Fibroblast of lung (primary cell): ENCODE measurements around the gene MYH9.

Source experiments
- EZH2 ChIP-seq: IDR thresholded peaks from 2 replicates; pipeline ENCODE4 v1.5.1; 2012; ENCODE audit warnings: low read length, control low read depth, mild to moderate bottlenecking; ENCODE audit errors: missing control alignments
- TF ChIP-seq, protein P1 (sequence below), 2 donors: IDR thresholded peaks in 1 of 2; conservative IDR thresholded peaks in 1 of 2; 1 replicate in 1 of 2; 2 replicates in 1 of 2; pipeline ENCODE4 v1.5.1; 2011 to 2012; ENCODE audit warnings: low read length in 2 of 2, control low read depth in 1 of 2, inconsistent platforms in 1 of 2, low read depth in 1 of 2, mild to moderate bottlenecking in 1 of 2

DNA sequence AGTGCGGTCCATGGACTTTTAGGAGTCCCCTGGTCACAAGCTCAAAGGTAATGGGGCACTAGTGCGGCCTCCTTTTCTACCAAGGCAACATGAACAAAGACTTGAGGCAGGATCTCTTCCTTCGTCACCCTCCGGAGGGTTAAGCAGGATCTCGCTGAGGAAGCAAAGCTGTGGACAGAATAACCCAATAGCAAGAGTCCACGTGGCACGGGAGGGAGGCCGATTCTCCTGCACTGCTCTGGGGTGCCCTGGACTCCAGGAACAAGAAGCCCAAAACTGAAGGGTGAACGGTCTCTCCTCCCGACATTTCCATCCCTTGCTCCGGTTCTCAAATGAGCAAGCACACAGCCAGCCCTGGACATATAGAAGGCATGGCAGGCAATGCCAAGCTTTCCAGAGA lies 20.7 kb downstream of the MYH9 start:
- TF ChIP-seq, protein P1, sequence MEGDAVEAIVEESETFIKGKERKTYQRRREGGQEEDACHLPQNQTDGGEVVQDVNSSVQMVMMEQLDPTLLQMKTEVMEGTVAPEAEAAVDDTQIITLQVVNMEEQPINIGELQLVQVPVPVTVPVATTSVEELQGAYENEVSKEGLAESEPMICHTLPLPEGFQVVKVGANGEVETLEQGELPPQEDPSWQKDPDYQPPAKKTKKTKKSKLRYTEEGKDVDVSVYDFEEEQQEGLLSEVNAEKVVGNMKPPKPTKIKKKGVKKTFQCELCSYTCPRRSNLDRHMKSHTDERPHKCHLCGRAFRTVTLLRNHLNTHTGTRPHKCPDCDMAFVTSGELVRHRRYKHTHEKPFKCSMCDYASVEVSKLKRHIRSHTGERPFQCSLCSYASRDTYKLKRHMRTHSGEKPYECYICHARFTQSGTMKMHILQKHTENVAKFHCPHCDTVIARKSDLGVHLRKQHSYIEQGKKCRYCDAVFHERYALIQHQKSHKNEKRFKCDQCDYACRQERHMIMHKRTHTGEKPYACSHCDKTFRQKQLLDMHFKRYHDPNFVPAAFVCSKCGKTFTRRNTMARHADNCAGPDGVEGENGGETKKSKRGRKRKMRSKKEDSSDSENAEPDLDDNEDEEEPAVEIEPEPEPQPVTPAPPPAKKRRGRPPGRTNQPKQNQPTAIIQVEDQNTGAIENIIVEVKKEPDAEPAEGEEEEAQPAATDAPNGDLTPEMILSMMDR (conservative IDR thresholded peaks at IDR 0.05 in 1 of 2, IDR thresholded peaks at IDR 0.05 in 1 of 2; ENCODE audit: low read depth in 1 of 2, low read length in 2 of 2): no peak
- no peak for TF ChIP-seq EZH2
